GM12874 (cell line): ENCODE measurements around the gene MARCHF7.

ENCODE experiments used
- CTCF ChIP-seq: IDR thresholded peaks from 2 replicates; pipeline ENCODE4 v1.5.1; 2011; ENCODE audit warnings: low read depth, mild to moderate bottlenecking, control low read depth, low read length, moderate library complexity; ENCODE audit not compliant: insufficient read depth

Gene MARCHF7

GRCh38 chr2:159695795-159696448 is 16.4 kb upstream of the MARCHF7 start:
- no peak for TF ChIP-seq CTCF

GRCh38 chr2:159703491-159703890 is 8.8 kb upstream of the MARCHF7 start:
- no peak for TF ChIP-seq CTCF

- TF ChIP-seq CTCF: no peak
Observed at GRCh38 chr2:159706385-159706980, 5.8 kb upstream of the MARCHF7 start.

- TF ChIP-seq CTCF: no peak
Observed at GRCh38 chr2:159708066-159708760, 4.1 kb upstream of the MARCHF7 start.

- TF ChIP-seq CTCF: no peak
Observed at GRCh38 chr2:159710601-159711180, 1.6 kb upstream of the MARCHF7 start.

- no peak for TF ChIP-seq CTCF
Observed at GRCh38 chr2:159711562-159712142, 654 bp upstream of the MARCHF7 start.

- no peak for TF ChIP-seq CTCF
Observed at GRCh38 chr2:159712929-159713420, 669 bp downstream of the MARCHF7 start.
